NCI-H128 (cell line): ENCODE data around the gene IL25.
"Not testable (repeated sequence)": the region's sequence is repeated elsewhere in the genome, so short reads cannot be mapped to it uniquely, and the experiment has no call there.

ENCODE experiments used
- DNase-seq: peaks from one replicate; lab custom pipeline; 2025; ENCODE audit not compliant: unreplicated experiment; lab: John Stamatoyannopoulos, UW

Gene IL25

GRCh38 chr14:23407516-23408306 lies 35.1 kb downstream of the IL25 start, which contains the start of gene MYH6:
MYH6 (minus strand) TSS chr14:23408273; CDS start chr14:23407223, 1,050 bp downstream.
- no peak for DNase-seq

- no peak for DNase-seq
Measured at GRCh38 chr14:23408307-23408630, 35.7 kb downstream of the IL25 start.

- DNase-seq: no peak
Measured at GRCh38 chr14:23409475-23409874, 36.9 kb downstream of the IL25 start.

- no peak for DNase-seq
Measured at GRCh38 chr14:23409966-23410635, 37.5 kb downstream of the IL25 start.

- no peak for DNase-seq
Measured at GRCh38 chr14:23411563-23412525, 39.2 kb downstream of the IL25 start.

GRCh38 chr14:23413681-23414080 lies 41.1 kb downstream of the IL25 start:
- DNase-seq: no peak

- no peak for DNase-seq
Measured at GRCh38 chr14:23414254-23414653, 41.6 kb downstream of the IL25 start.

GRCh38 chr14:23414906-23415820 lies 42.6 kb downstream of the IL25 start:
- DNase-seq: no peak

GRCh38 chr14:23415821-23416778 lies 43.5 kb downstream of the IL25 start:
- DNase-seq: no peak

- no peak for DNase-seq
Measured at GRCh38 chr14:23416801-23417200, 44.2 kb downstream of the IL25 start.

GRCh38 chr14:23417269-23417668 lies 44.7 kb downstream of the IL25 start:
- not testable (repeated sequence) for DNase-seq

GRCh38 chr14:23418021-23418420 lies 45.4 kb downstream of the IL25 start:
- no peak for DNase-seq

- DNase-seq: not testable (repeated sequence)
Measured at GRCh38 chr14:23419646-23420045, 47.0 kb downstream of the IL25 start.

- no peak for DNase-seq
Measured at GRCh38 chr14:23421594-23421993, 49.0 kb downstream of the IL25 start.

GRCh38 chr14:23423657-23424056 lies 51.0 kb downstream of the IL25 start:
- DNase-seq: no peak

- no peak for DNase-seq
Measured at GRCh38 chr14:23425169-23425568, 52.6 kb downstream of the IL25 start.

GRCh38 chr14:23425798-23426197 lies 53.2 kb downstream of the IL25 start:
- not testable (repeated sequence) for DNase-seq
